NB4 (cell line): ENCODE results near the gene C14orf132.

Experiments
- DNase-seq: peaks from one replicate; pipeline ENCODE4 v3.0.0; 2010; ENCODE audit warnings: low read depth
- H3K4me3 ChIP-seq: one replicate; pipeline ENCODE4 v1.5.1; 2011; ENCODE audit warnings: mild to moderate bottlenecking, low read depth, low read length, moderate library complexity
- CTCF ChIP-seq: IDR thresholded peaks from one replicate; pipeline ENCODE4 v1.5.1; 2012; ENCODE audit warnings: low read depth, low read length
- MAX ChIP-seq: IDR thresholded peaks from 2 replicates; pipeline ENCODE4 v1.6.1; 2011; ENCODE audit warnings: low read depth, low read length
- MYC ChIP-seq: IDR thresholded peaks from 2 replicates; pipeline ENCODE4 v1.6.1; 2011; ENCODE audit warnings: low read depth, low read length
- POLR2A ChIP-seq: IDR thresholded peaks from 2 replicates; pipeline ENCODE4 v1.6.1; 2011; ENCODE audit warnings: mild to moderate bottlenecking; ENCODE audit not compliant: insufficient read length; ENCODE audit errors: extremely low read depth

C14orf132 gene

GRCh38 chr14:96114002-96114401 lies 74.8 kb downstream of the C14orf132 start:
- no peak for DNase-seq
- no peak overlapping the region for H3K4me3 ChIP-seq
- TF ChIP-seq POLR2A = no peak
- no peak for TF ChIP-seq MYC
- no peak for TF ChIP-seq CTCF
- TF ChIP-seq MAX = no peak

- no peak for DNase-seq
- no peak for TF ChIP-seq MYC
- no peak for TF ChIP-seq CTCF
- no peak for TF ChIP-seq POLR2A
- TF ChIP-seq MAX = no peak
- H3K4me3 ChIP-seq = no peak overlapping the region
These were observed 78.1 kb downstream of the C14orf132 start for GRCh38 chr14:96117101-96117897.

GRCh38 chr14:96117960-96118359 lies 78.8 kb downstream of the C14orf132 start:
- H3K4me3 ChIP-seq = no peak overlapping the region
- DNase-seq = no peak
- TF ChIP-seq POLR2A (no peak), CTCF (no peak), MAX (no peak), MYC (no peak)

- DNase-seq = no peak
- H3K4me3 ChIP-seq = no peak overlapping the region
- no peak for TF ChIP-seq MAX
- no peak for TF ChIP-seq POLR2A
- no peak for TF ChIP-seq CTCF
- no peak for TF ChIP-seq MYC
These were observed 79.2 kb downstream of the C14orf132 start for GRCh38 chr14:96118391-96118790.

GRCh38 chr14:96119947-96120346 lies 80.8 kb downstream of the C14orf132 start:
- no peak for TF ChIP-seq CTCF
- TF ChIP-seq MAX = no peak
- TF ChIP-seq MYC = no peak
- TF ChIP-seq POLR2A = no peak
- no peak for DNase-seq
- no peak overlapping the region for H3K4me3 ChIP-seq
